ENCODE measurements around the gene KCNAB1. TPM values are rescaled to one million over a fixed set of nuclear protein-coding genes. Genes with fewer than 3 reads are reported as not detected.

The KCNAB1 gene
- total and polyA plus RNA-seq, 2 of the 8 experiments (the other 6 are each of a cell fraction or from before 2014, with no cell fraction given): 0.51 to 2.3 TPM

GRCh38 chr3:156109989-156110388 is 10.4 kb upstream of the KCNAB1 start:
- no peak overlapping the region for H3K18ac ChIP-seq (ENCODE audit: extremely low read depth, low read length)
- H4K8ac ChIP-seq (ENCODE audit: extremely low read depth, insufficient read depth, low read length): no peak overlapping the region
- CTCF ChIA-PET (ENCODE audit: partially characterized antibody): interaction anchor here (0.9 to 1.5 kb wide), 4 partner anchors 17 to 333 kb away, joined by 3 to 5 read pairs (median 4); no protein-coding TSS in a partner anchor
- no peak overlapping the region for H3K56ac ChIP-seq (replicated peaks; ENCODE audit: insufficient read length, low read depth, low read length)
- H2BK20ac ChIP-seq (ENCODE audit: low read length): no peak overlapping the region
- no peaks in the 10 kb centered on the region for H3K36me3 ChIP-seq (ENCODE audit: control insufficient read depth in 2 of 4, insufficient read depth in 4 of 4, low read length in 3 of 4)
- no peak for FAIRE-seq
- no peaks in the 10 kb centered on the region for H3K23me2 ChIP-seq (ENCODE audit: low read depth, low read length)
- H3K27me3 ChIP-seq (replicated peaks in 1 of 4; ENCODE audit: control insufficient read depth in 3 of 4, extremely low read depth in 1 of 4, insufficient read depth in 3 of 4, low read length in 3 of 4): no peaks in the 10 kb centered on the region
- no peak overlapping the region for H3K4me3 ChIP-seq (ENCODE audit: extremely low read depth in 1 of 4, insufficient read depth in 2 of 4, low read depth in 3 of 4, low read length in 4 of 4)
- no peak overlapping the region; the same call in 1 of the 2 replicates for H2AFZ ChIP-seq (ENCODE audit: low read length)
- no peak overlapping the region for H4K5ac ChIP-seq (ENCODE audit: insufficient read length, low read depth, low read length)
- no peak overlapping the region for H2BK120ac ChIP-seq (replicated peaks; ENCODE audit: low read depth, low read length)
- H3K9ac ChIP-seq (replicated peaks in 1 of 4; ENCODE audit: extremely low read depth in 1 of 4, low read depth in 3 of 4, low read length in 3 of 4): no peak overlapping the region
- H3K9me3 ChIP-seq (ENCODE audit: insufficient read depth in 2 of 2, low read depth in 1 of 2, low read length in 1 of 2): no peaks in the 10 kb centered on the region
- no peaks in the 10 kb centered on the region for H3K79me2 ChIP-seq (ENCODE audit: control insufficient read depth in 1 of 2, insufficient read depth in 2 of 2, low read length in 2 of 2)
- no peak overlapping the region for H2AK5ac ChIP-seq (ENCODE audit: low read depth, low read length)
- H3K27ac ChIP-seq (ENCODE audit: low read depth, low read length): no peak overlapping the region
- H3K23ac ChIP-seq (ENCODE audit: insufficient read length): no peak overlapping the region
- no peaks in the 10 kb centered on the region for H3K79me1 ChIP-seq (ENCODE audit: low read depth, low read length)
- no peak overlapping the region for H2BK15ac ChIP-seq (ENCODE audit: low read length)
- no peak overlapping the region for H2BK12ac ChIP-seq (ENCODE audit: low read depth, low read length)
- no peak overlapping the region for H3K4ac ChIP-seq (replicated peaks; ENCODE audit: insufficient read length, low read depth, low read length)
- no peak overlapping the region for H2BK5ac ChIP-seq (ENCODE audit: low read depth, low read length)
- no peaks in the 10 kb centered on the region for H3K4me1 ChIP-seq (replicated peaks in 1 of 4; ENCODE audit: control insufficient read depth in 3 of 4, insufficient read depth in 4 of 4, low read length in 3 of 4)
- H3K14ac ChIP-seq (ENCODE audit: insufficient read length): no peak overlapping the region
- POLR2A ChIA-PET (ENCODE audit: partially characterized antibody): no interaction called here
- DNase-seq (ENCODE audit: low read depth in 1 of 2, low spot score in 2 of 2): no peak
- H4K20me1 ChIP-seq (replicated peaks in 1 of 2; ENCODE audit: control insufficient read depth in 1 of 2, insufficient read depth in 2 of 2, low read length in 2 of 2): no peaks in the 10 kb centered on the region
- H3K4me2 ChIP-seq (ENCODE audit: insufficient read depth in 1 of 2, low read depth in 2 of 2, low read length in 2 of 2): no peak overlapping the region
- H4K91ac ChIP-seq (replicated peaks; ENCODE audit: insufficient read length, low read length): no peak overlapping the region
- 84% methylated on average over 9 of the region's 9 CpGs; no CpG with 5 or more reads in 1 of the 2 experiments for WGBS, 2 experiments (ENCODE audit: extremely low coverage in 1 of 2, insufficient coverage in 1 of 2, insufficient read length in 1 of 2, insufficient replicate concordance in 2 of 2, low coverage in 1 of 2, low lambda C conversion rate in 2 of 2, missing lambda C conversion rate in 1 of 2)
- TF ChIP-seq BACH1 (IDR thresholded peaks at IDR 0.05; ENCODE audit: low read length): no peak
- no peak for TF ChIP-seq POLR2A (IDR thresholded peaks at IDR 0.05; ENCODE audit: control extremely low read depth in 1 of 2, low read depth in 2 of 2, low read length in 2 of 2)
- TF ChIP-seq SIX5 (IDR thresholded peaks at IDR 0.05; ENCODE audit: low read depth, low read length): no peak
- no peak for TF ChIP-seq EZH2 (IDR thresholded peaks at IDR 0.05; ENCODE audit: low read depth, low read length, severe bottlenecking)
- TF ChIP-seq SRF (IDR thresholded peaks at IDR 0.05; ENCODE audit: low read depth, low read length): no peak
- TF ChIP-seq RNF2 (IDR thresholded peaks at IDR 0.05; ENCODE audit: borderline replicate concordance, low read depth, low read length, missing control alignments, poor library complexity, severe bottlenecking): no peak
- TF ChIP-seq SUZ12 (IDR thresholded peaks at IDR 0.05; ENCODE audit: low read length): no peak
- TF ChIP-seq E2F6 (IDR thresholded peaks at IDR 0.05): no peak
- TF ChIP-seq TCF12 (IDR thresholded peaks at IDR 0.05; ENCODE audit: low read depth, low read length): no peak
- TF ChIP-seq BCL11A (IDR thresholded peaks at IDR 0.05; ENCODE audit: low read depth in 2 of 2, low read length in 2 of 2): no peak

All from H1 (cell line).